T1000 (cell line): ENCODE results near the gene TPCN2.
A peak's percentile ranks its signal among the peaks of the same experiment; 100 is the strongest.

Source experiments
- DNase-seq: peaks from one replicate; lab custom pipeline; 2025; ENCODE audit warnings: mixed read lengths; lab: John Stamatoyannopoulos, UW

TPCN2 gene

DNA sequence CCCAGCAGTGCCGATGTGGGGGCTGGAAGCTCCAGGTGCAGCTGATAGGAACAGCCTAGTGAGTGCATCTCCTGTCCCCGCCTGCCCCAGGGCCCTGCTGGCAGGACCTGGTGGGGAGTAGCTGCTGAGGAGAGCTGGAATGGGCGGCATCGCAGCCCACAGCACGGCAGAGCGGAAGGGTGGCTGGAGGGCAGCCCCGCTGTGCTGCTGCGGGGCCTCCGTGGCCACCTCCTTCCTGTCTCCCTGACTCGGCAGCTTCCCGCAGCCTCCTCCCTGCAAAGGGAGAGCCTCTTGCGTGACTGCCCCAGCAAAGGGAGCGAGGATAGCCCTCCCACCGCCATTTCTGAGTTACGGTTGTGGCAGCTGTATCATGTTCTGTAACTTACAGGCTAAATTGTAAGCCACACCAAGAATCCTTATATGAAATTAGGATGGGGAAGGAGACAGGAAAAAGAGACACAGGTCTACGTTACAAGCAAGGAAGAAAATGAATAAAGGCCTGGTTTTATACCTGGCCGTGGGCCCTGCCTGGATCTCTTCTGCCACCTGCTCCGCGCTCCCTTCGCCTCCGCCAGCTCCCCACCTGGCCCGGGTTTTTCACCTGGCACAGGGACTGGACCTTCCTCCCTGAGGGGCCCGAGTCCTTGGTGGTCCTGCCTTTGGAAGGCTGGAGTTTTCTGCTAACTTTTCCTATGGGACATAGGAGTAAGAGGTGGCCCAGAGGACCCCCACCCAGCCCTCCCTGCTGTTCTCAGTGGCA is 10.0 kb downstream of the TPCN2 start:
- no peak for DNase-seq

- no peak for DNase-seq
Observed at GRCh38 chr11:69059429-69059828, 10.7 kb downstream of the TPCN2 start.

DNA sequence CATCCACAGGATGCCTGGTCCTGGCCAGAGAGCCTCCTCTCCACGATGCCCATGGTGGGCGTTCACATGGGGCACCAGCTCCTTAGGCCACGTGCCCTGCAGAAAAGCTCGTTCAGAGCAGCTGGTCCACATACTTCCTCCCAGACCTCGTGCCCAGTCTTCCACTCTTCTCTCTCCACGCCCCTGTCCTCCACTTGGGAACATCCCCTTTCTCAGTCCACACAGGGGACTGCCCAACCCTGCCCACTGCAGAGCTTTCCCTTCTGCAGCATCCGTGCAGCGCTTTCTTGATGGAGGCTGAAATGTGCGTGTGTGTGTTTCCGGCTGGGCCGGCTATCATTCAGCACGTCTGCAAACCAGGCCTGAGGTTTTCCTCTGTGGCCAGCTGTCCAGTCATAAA is 11.3 kb downstream of the TPCN2 start:
- DNase-seq, result no peak

GRCh38 chr11:69060806-69061712 is 12.3 kb downstream of the TPCN2 start:
- no peak for DNase-seq

DNA sequence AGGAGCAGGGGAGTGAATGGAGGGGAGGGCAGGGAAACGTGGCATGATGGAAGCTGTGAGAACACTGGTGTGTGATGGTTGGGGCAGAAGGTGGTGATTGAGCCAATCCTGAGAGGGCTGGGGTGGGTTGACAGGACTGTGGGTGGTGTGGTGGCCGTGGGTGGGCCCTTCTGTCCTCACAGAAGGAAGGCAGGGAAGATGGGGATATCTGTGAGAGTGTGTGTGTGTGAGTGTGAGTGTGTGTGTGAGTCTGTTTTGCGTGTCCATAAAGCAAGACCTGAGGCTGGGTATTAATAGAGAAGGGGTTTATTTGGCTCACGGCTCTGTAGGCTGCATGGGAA is 13.0 kb downstream of the TPCN2 start:
- DNase-seq, result no peak

DNA sequence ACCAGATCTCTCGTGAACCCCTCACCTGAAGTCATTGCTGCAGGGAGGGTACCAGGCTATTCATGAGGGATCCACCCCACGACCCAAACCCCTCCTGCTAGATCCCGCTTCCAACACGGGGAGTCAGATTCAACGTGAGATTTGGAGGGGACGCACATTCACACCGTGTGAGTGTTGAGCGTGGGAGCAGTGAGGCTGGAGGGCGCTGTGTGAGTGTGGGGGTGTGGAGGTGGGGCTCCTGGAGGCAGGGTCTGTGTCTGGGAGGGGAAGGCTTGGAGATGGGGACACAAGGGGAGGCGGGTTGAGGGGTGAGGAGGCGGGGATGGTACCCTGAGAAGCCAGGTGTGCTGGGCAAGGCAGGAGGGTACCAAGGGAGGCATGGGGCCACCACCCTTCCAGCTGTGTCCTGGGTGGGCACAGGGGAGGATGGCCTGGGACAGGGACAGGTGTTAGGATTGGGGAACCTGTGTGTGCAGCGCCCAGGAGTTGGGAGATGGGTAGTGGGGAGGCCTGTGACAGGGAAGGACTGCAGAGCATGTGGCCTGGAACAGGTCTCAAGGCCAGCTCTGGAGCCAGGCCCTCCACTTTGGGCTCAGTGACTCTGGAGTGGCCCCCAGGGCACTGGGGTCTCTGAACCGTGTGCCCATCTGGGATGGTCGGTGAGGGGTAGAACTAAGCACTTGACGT is 13.6 kb downstream of the TPCN2 start:
- no peak for DNase-seq

DNA sequence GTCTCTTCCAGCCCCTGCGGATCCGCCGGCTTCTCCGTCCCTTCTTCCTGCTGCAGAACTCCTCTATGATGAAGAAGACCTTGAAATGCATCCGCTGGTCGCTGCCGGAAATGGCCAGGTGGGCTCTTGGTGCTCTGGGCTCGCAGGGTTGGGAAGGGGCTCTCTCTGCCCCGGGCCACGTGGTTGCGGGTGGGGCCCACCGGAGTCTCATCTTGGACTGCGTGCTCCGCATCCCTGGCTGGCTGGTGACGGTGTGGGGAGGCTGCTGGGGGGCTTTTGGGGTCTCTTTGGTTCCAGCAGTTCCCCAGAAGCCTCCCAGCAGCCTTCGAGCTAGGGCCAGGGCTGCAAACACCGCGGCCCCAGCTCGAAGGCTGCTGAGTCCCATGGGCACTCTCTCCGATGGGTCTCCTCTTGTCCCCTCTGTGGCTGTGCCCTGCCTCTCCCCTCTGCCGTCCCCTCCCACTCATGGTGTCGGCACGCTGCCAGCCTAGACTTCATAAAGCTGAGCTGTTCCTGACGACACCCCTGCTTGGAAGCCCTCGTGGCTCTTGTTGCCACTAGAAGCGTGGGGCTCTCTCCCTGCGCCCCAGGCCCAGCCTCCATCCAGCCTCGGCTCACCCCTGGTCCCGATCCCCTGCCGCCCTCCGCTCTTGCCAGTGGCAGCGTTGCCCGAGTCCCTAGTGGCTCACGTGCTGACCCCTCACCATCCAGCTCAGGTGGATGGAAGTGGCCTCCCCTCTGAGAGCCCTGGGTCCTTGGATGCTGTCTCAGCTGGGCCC is 14.3 kb downstream of the TPCN2 start:
- no peak for DNase-seq

DNA sequence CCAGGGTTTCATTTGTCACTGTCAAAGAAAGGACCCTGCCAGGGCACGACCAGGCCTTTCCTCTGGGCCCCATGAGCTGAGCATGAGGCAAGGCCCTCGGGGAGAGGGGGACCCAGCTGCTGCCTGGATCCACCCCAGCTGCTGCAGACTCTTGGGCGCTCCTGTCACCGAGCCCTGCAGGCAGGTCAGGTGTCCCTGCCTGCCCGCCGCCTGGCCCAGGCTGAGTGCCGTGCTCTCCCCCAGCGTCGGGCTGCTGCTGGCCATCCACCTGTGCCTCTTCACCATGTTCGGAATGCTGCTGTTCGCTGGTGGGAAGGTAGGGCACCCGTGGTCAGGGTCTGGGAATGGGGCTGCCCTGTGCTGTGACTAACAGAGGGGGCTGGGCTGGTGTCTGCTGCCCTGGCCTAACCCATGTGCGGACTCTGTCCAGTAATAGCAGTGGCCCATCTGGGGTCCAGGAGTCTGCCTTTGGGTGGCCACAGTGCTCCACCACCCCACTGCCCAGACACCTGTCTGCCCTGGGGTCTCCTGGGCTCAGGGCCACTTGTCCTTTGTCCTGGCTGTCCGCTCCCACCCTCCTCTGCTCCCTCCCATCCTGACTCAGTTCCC is 15.0 kb downstream of the TPCN2 start:
- DNase-seq, result no peak

GRCh38 chr11:69064394-69064957 is 15.7 kb downstream of the TPCN2 start:
- DNase-seq, result no peak

- DNase-seq, result no peak
Observed at GRCh38 chr11:69065147-69065710, 16.5 kb downstream of the TPCN2 start.

DNA sequence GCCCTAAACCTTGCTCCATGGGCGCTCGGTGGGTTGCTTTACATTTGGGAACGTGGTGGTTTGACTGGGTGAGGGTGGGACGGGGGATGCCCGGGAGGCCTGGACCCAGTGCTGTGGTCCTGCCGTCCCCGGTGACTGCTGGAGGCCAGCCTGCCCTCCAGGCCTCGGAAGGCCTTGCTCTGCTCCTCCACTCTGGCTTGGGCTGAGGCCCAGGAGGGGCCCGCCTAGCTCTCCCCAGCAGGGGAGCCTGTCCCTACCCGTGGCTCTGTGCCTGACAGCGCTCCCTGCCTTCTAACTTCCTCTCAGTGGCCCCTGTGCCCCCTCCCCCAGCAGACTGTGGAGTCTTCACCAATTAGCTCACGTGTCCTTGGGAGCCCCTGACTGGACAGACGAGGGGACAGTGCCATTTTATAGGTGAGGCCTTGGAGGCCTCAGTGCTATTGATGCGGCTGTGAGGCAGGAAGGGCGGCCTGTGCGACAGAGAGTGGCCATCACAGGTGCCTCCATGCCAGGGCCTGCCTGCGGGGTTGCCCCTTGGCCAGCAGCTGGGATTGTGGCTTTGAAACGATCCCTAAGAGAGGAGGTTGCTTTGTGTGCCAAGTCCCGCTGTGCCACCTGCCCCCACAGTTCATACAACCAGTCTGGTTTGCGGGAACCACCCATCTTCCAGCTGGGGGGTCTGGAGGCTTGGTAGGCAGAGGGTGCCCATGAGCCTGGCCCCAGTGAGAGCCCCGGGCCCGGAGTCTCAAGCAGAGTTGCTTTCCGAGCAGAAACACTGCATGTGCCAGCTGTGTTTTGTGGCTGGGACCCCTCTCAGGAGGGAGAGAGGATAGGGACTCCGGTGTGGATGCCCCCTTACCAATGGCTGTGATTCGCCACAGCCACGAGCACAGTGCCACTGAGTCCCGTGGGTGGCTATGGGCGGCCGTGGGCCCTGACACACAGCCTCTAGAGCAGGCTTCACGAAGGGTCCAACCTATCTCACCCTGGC is 17.7 kb downstream of the TPCN2 start:
- no peak for DNase-seq

GRCh38 chr11:69067200-69067599 is 18.5 kb downstream of the TPCN2 start:
- DNase-seq, result no peak

- DNase-seq, result no peak
Observed at GRCh38 chr11:69071086-69071800, 22.5 kb downstream of the TPCN2 start.

DNA sequence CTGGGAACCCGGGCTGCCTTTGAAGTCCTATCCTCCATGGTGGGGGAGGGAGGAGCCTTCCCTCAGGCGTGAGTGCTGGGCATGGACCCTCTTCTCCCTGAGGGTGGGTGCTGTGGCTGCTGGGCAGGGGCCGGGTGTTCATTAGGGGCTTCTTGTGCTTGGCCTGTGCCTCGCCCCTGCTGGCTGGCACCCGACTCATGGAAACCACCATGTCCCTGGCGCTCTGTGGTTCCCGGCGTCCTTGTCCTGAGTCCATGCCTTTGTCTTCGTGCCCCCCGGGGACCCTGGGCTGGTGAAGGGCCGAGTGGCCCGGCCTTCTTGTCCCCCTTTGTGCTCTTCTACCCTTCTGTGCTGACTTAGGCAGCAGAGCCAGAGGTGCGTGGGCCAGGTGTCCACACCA is 23.2 kb downstream of the TPCN2 start:
- DNase-seq, result no peak

DNA sequence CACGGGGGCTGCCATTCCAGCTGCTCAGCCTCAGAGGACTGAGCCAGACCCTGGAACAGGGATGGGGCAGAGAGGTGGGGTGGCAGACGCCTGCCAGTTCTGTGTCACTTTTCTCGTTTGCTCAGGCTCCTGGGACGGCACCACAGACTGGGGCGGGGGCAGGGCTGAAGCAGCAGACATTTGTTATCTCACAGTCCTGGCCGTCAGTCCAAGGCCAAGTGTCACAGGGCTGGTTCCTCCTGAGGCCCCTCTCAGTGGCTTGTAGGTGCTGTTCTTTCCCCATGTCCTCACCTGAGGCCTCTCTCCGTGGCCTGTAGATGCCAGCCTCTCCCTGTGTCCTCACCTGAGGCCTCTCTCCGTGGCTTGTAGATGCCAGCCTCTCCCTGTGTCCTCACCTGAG is 24.7 kb downstream of the TPCN2 start:
- no peak for DNase-seq

DNA sequence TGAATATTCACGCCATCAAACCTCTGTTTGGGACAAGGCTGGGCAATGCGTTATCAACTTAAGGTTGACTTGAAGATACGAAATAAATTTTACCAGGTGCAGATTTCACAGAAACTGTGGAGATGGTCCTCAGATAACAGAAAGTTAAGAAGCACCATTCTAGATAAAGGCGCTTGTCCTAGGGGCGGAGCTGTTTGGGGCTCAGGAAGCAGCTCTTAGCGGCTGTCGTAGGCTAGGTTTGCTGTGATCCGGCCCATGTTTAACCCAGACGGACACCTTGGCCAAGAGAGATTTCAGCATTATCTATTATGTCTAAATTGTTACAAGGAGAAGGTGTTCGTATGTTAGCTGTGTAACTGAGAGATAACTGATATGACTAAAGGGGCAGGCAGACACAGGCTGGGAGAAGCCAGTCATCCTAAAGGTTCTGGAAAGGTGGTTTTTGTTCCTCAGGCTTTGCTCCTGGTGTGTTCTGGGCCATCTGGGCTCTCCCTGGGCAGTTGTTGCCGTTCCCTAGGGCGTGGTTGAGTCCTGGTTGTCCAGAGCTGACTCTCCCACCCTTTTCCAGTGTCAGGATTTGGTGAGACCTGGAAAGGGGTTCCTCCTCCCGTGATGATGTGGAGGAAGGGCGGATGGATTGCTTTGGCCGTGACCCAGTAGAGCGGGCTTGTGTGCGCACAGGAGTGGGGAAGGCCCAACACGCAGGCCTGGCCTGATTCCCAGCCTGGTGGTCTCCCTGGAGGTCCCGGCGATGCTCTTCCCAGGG is 25.8 kb downstream of the TPCN2 start:
- no peak for DNase-seq

DNA sequence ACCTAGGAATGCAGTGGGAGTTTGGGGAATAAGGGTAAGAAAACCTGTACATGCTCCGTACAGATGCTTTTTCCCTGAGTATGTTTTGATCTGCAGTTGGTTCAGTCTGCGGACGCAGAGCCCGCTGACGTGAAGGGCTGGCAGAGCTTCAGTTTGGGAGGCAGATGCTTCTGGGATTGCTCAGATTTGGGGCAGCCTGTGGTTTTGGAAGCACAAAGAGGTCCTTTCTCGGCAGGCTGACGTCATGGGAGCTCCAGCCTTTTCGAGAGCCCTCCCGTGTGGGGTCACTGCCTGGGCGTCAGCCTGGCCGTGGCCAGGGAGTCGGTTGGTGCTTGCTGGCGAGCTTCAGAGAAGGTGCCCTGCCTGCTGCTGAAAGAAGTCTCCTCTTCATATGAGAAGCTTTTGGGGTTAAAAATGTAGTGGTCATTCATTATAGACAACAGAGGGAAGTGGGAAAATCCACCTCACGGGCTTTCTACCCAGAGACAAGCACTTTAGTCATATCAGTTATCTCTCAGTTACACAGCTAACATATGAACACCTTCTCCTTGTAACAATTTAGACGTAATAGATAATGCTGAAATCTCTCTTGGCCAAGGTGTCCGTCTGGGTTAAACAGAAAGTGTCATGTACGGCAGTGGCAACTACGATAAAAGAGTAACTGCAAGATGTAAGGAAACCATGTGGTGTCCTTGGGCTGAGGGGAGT is 26.8 kb downstream of the TPCN2 start:
- DNase-seq, result peak; percentile 88
